ENCODE results near the gene NAGA.

DNA sequence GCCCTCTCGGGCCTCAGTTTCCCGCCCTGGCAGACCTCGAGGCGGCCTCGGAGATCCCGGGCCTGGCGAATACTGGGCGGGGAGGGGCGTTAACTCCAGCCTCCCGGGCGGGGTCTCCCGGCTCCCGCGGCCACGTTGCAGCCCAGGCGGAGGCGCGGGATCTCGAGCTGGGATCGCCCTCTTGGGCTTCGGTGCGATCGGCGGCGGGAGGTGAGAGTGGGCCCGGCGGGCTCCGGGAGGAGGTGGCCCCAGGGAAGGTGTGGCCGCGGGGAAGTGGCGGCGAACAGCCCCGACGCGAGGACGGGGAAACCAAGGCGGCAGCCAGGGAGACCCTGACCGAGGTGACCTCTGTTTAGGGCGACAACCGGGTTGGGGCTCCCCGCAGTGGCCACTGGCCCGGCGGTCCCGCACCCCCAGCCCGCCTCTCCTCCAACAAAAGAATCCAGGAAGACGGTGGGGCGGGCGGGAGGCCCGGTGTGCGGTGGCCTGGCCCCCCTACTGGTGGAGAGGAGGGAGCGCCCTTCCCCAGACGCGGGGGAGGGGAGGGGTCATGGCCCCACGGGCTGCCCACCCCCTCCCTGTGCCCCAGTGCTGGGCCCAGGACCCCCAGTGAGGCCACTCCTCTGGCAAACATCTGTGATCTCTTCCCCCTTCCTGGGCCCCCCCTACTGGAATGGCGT, 3.7 kb upstream of the NAGA start, which contains the start of gene PHETA2:
- TF ChIP-seq, protein P1, sequence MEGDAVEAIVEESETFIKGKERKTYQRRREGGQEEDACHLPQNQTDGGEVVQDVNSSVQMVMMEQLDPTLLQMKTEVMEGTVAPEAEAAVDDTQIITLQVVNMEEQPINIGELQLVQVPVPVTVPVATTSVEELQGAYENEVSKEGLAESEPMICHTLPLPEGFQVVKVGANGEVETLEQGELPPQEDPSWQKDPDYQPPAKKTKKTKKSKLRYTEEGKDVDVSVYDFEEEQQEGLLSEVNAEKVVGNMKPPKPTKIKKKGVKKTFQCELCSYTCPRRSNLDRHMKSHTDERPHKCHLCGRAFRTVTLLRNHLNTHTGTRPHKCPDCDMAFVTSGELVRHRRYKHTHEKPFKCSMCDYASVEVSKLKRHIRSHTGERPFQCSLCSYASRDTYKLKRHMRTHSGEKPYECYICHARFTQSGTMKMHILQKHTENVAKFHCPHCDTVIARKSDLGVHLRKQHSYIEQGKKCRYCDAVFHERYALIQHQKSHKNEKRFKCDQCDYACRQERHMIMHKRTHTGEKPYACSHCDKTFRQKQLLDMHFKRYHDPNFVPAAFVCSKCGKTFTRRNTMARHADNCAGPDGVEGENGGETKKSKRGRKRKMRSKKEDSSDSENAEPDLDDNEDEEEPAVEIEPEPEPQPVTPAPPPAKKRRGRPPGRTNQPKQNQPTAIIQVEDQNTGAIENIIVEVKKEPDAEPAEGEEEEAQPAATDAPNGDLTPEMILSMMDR (conservative IDR thresholded peaks at IDR 0.05), result no peak
- TF ChIP-seq ZFX (IDR thresholded peaks at IDR 0.05), result no peak

Data from C4-2B (cell line).